Ovary (tissue), 3 donors: ENCODE data around the gene SND1.

Experiments
- CTCF ChIP-seq, 3 donors: fragments of 450-650 bp in 2 of 3; fragments of 200-600 bp in 1 of 3; IDR thresholded peaks; one replicate each; pipeline versions ENCODE4 v1.5.1 to v1.8.0; 2016 to 2022; ENCODE audit warnings: antibody characterized with exemption in 3 of 3, mild to moderate bottlenecking in 1 of 3
- EP300 ChIP-seq: sonication (generic); formaldehyde crosslinking; IDR thresholded peaks from one replicate; pipeline ENCODE4 v1.6.1; 2017; ENCODE audit warnings: antibody characterized with exemption
- POLR2A ChIP-seq: fragments of 450-650 bp; IDR thresholded peaks from one replicate; pipeline ENCODE4 v1.6.1; 2017; ENCODE audit warnings: antibody characterized with exemption, mild to moderate bottlenecking, moderate library complexity
- donor health status: DM: no; HTN: no; CAD: no.

GRCh38 chr7:127905021-127905420, 253.0 kb downstream of the SND1 start:
- no peak for TF ChIP-seq CTCF (IDR thresholded peaks at IDR 0.05)
- no peak for TF ChIP-seq EP300
- no peak for TF ChIP-seq POLR2A
